Activated CD4-positive, alpha-beta T cell treated with anti-CD3 and anti-CD28 coated beads, Interleukin-10, Interleukin-2, amounts not matched to agents 100 ng/mL and 50 ng/mL, durations not matched to agents 16 hours and 8 hours (primary cell): ENCODE results near the gene ADCY7.

Experiments
- DNase-seq: peaks from one replicate; pipeline ENCODE4 v3.0.0-alpha.2; 2020

The ADCY7 gene

GRCh38 chr16:50284131-50284911, 18.0 kb downstream of the ADCY7 start:
- DNase-seq, result no peak

- DNase-seq, result no peak
Measured at GRCh38 chr16:50285406-50286003, 19.2 kb downstream of the ADCY7 start.

- DNase-seq, result no peak
Measured at GRCh38 chr16:50286681-50287080, 20.3 kb downstream of the ADCY7 start.

- DNase-seq, result no peak
Measured at GRCh38 chr16:50288026-50288425, 21.7 kb downstream of the ADCY7 start.

GRCh38 chr16:50288920-50289319, 22.6 kb downstream of the ADCY7 start:
- no peak for DNase-seq

- no peak for DNase-seq
Measured at GRCh38 chr16:50289950-50290764, 23.8 kb downstream of the ADCY7 start.

GRCh38 chr16:50290856-50291255, 24.5 kb downstream of the ADCY7 start:
- no peak for DNase-seq

- no peak for DNase-seq
Measured at GRCh38 chr16:50291719-50292565, 25.6 kb downstream of the ADCY7 start.

GRCh38 chr16:50292566-50292948, 26.2 kb downstream of the ADCY7 start:
- DNase-seq, result no peak

GRCh38 chr16:50293041-50293783, 26.9 kb downstream of the ADCY7 start:
- DNase-seq, result no peak

- no peak for DNase-seq
Measured at GRCh38 chr16:50293994-50294855, 27.9 kb downstream of the ADCY7 start.

- DNase-seq, result no peak
Measured at GRCh38 chr16:50294955-50295354, 28.6 kb downstream of the ADCY7 start.

- no peak for DNase-seq
Measured at GRCh38 chr16:50295541-50296132, 29.3 kb downstream of the ADCY7 start.

- no peak for DNase-seq
Measured at GRCh38 chr16:50296807-50297206, 30.5 kb downstream of the ADCY7 start.

GRCh38 chr16:50297301-50298074, 31.1 kb downstream of the ADCY7 start:
- no peak for DNase-seq

GRCh38 chr16:50298075-50298460, 31.7 kb downstream of the ADCY7 start:
- no peak for DNase-seq

GRCh38 chr16:50298591-50299507, 32.5 kb downstream of the ADCY7 start:
- DNase-seq, result no peak

GRCh38 chr16:50299508-50300105, 33.3 kb downstream of the ADCY7 start:
- no peak for DNase-seq
